GM21381 (cell line): ENCODE measurements around the gene ARHGAP15.

Experiments used
- ATAC-seq: cut with Tn5 transposase; IDR thresholded peaks from one replicate; pipeline ENCODE4 v1.9.1; 2021; ENCODE audit warnings: mild to moderate bottlenecking, moderate library complexity; ENCODE audit not compliant: unreplicated experiment

ARHGAP15 gene

DNA sequence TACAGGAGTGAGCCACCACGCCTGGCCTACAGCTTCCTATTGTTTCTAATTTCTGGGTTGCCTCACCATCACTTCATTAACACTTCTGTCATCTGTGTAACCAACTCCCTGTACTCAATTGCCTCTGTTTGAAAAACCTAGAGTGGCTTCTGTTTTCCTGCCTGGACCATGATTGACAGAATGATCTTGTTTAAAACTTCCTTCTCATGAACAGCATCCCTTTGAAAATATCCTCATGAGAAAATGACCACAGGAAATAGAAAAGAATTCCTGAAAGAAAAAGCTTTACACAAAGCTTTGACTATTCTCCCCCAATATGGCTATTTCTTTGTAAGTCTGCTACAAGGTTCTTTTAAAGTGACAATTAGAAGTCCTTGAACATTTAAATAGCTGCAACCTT is 672.3 kb downstream of the ARHGAP15 start:
- ATAC-seq: no peak

DNA sequence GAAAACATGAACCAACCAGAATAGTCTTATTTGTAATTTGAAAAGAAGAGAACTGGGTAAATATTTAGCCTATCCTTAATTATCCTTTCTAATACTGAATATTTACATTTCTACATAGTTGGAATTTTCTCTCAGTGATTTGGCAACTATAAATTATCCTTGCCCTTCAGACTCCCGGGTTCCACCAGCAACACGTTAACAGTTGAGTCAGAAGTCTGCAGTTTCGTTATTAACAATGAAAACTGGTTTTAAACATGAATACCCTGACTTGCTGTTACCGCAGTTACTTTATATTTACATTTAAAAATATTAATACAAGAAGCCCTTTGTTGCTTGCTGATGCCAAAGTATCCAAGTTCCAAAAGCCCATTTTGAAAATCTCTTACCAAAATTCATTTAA is 673.0 kb downstream of the ARHGAP15 start:
- no peak for ATAC-seq

DNA sequence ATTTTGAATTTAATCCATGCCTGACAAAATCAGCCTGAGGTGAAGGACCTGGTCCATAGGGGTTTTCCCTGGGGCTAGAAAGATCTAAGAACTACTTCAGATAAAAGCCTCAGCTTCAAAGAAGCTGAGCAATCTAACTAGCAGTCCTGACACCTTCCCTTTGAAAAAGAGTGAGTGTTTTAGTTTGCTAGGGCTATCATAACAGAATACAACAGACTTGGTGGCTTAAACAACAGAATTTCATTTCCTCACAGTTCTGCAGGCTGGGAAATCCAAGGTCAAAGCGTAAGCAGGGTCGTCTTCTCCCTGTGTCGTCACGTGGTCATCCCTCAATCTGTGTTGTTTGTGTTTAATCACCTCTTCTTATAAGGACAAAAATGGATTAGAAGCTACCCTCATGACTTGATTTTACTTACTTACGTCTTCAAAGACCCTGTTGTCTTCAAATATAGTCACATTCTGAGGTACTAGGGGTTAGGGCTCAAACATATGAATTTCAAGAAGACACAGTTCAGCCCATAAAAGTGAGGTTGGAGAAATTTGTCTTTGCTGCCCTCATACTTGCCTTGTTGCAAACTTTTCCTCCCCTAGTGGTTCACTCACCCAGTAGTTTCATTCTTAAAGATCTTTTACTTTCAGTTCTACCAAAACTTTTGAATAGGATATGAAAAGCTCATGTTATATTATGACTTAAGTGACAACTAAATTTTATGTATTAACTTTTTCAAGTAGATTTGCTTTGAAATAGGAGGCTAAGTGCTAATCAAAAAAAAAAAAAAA is 673.8 kb downstream of the ARHGAP15 start:
- ATAC-seq: peak; percentile 83

DNA sequence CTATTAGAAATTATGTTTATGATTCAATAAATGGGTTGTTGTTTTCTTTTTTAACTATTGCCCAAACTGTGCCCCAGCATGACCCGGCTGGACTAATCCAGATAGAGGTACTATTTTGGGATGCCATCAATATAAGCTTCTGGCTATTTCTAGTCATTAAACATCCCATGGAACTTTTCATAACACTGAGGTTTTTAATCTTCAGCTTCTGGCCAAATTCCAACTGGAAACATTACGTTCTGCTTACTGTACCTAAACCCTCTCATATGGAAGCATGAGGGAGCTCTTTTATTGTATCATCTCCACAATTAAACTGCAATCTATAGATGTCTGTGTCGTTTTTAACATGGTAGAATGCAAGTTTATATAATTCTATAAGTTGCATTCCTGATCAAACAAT is 674.7 kb downstream of the ARHGAP15 start:
- ATAC-seq: no peak

DNA sequence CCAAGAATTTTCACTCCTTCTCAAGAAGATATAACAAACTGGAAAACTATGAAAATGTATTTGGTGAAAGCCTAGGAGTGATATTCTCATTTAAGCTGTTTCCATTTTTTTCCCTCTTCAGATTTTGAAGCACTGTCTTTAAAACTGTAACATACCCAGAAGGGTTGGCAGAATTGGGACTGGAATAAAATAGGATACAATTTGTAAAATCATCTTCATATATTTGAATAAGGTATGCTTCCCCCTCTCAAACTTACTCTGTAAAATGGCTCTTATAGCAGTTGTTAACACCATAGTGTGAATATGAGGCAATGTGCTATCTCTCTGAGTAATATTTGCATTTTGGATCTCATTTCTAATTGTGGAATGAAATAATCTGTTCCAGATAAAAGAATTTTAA is 676.4 kb downstream of the ARHGAP15 start:
- ATAC-seq: no peak

DNA sequence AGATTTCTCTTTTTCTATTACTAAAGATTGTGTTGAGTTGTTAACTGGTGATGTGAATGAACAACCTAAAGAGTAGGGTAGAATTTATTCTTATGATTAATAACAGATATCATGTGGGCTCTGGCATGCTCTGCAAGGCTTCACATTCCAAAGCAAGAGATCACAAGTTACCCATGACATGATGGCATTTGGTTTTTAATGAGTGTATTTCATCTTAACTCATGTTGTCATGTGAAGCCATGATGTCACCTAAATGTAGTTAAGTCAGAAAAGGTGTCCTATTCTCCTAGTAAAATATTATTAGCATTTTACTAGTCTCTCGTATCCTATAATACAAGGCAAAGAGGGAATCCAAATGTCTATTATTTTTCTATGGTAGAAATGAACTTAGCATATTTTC is 678.0 kb downstream of the ARHGAP15 start:
- no peak for ATAC-seq

DNA sequence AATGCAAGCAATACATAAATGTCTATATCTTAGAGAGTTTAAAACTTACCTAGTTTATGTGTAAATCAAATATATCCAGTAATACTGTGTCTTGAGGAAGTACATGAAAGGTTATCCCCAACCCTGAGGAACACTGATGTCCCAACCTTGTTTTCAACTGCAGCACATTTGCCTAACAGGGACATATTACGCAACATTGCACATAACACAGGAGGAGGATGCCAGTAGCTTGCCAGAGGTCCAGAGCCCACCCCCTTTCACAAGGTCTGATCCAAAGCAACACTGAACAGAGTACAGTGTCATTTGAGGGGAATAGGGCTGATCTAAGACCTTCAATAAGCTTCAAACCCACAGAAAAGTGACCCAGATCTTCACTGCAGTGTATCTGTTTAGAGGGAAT is 678.5 kb downstream of the ARHGAP15 start:
- ATAC-seq: no peak

DNA sequence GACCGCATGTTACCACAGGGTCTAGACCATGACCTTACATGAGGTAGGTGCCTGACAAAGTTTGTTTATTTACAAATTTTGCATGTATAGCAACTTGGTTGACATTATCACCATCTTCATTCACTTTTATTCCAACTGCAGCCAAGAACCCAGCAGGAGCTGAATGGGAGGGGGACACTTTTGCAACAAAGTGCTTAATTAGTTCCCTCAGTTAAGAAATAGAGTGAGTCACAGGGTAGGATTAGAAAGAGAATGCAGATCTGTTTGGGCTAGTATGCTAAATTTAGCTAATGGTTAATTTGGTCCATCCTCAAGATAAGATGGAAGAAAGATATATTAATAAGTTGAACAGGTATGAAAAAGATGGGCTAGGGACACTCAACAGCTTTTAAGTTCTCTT is 678.9 kb downstream of the ARHGAP15 start:
- no peak for ATAC-seq

DNA sequence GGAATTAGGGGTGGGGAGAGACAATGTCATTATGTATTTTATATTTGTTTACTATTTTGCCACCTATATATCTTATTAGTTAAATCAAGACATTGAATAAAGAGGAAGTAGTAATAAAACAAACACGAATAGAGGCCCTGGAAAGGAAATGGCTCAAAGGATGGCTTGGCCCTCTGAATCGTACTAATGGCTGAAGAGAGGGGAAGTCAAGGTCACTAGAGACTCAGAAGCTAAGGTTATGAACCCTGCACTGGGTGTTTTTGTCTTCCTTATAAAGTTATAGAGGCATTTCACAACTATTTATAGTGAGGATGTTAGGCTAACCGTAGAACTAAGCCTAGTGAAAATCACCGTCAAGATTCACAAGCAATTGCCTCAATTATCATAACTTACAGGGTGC is 685.9 kb downstream of the ARHGAP15 start:
- no peak for ATAC-seq

DNA sequence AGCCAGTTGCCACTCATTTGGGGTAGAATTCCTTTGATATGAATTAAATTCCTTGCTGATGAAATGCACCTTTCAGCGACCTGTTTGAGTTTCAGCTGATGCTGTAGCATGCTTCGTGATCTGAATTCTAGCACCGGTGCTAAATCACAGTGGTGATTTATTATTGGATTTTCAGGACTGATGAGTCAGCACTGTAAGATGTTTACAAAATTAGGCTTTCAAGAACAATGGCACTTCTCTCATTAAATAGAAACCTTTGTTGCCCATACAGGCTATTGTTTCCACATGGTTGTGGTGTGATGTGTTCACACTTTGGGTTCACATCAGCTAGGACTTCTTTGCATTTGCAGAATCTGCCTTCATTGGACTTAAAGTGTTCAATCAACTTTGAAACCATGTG is 687.7 kb downstream of the ARHGAP15 start:
- no peak for ATAC-seq
